Activated CD4-positive, alpha-beta T cell treated with anti-CD3 and anti-CD28 coated beads, Interleukin-2, amount 50 U/mL, for 48 hours (primary cell): ENCODE results near the gene ACOD1.
A peak's percentile ranks its signal among the peaks of the same experiment; 100 is the strongest.
"Not testable (repeated sequence)": the region's sequence is repeated elsewhere in the genome, so short reads cannot be mapped to it uniquely, and the experiment has no call there.

Source experiments
- DNase-seq, 2 experiments: peaks; one replicate each; pipeline ENCODE4 v3.0.0-alpha.2; 2020

Gene ACOD1

DNA sequence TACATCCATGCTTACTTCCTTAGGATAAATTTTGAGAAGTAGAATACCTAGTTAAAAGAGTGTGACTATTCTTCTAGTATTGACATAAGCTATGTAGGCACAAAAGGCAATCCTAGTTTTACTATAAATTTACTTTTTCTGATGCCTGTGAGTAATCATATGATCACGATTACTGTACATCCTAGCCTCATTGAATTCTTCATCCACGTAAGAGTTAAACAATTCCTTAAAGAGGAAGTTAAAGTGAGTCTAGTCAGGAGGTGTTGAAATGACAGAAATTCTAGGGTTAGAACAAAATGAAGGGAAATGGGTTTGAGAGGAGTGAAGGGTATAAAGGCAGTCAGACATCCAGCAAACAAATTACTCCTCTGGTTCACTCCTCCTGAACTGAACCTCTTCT, at the start of gene ACOD1:
TSS of gene ACOD1 (plus strand) at position 363 of the 400 bp plus-strand sequence. CDS start 48 bp downstream, outside the sequence.
- no peak for DNase-seq

DNA sequence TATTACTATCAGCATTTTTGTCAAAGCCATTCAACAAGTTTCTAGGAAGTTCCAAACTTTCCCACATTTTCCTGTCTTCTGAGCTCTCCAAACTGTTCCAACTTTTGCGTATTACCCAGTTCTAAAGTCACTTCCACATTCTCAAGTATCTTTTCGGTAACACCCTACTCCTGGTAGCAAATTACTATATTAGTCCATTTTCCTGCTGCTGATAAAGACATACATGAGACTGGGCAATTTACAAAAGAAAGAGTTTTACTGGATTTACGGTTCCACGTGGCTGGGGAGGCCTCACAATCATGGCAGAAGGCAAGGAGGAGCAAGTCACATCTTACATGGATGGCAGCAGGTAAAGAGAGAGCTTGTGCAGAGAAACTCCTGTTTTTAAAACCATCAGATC, 49.2 kb upstream of the ACOD1 start:
- not testable (repeated sequence) for DNase-seq

DNA sequence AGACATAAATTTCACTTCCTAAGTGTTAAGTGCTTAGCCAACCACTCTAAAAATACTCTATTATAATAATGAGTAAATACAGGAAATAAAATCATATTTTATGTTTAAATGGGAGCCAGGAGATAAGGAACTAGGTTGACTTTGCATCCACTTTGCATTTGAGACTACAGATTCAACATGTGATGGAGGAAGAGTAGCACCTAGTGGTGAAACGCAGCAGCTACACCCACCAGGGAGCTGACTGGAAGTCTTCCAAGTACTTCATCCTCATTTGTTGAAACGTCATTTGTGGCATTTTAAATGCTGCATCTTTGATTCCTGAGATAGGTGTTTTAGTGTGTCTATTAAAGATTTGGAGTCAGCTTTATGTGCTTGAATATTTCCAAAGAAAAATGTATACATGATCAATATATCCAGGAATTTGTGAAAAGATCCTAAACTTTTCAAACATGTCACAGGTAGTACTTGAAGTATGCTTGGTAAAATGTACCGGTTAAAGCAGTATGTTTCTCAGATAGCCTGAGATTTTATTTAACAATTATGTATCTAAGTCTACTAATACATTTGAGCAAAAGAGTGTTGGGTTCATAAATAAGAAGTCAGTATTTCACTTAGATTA, 44.7 kb upstream of the ACOD1 start:
- DNase-seq = peak; percentile 65 to 76

DNA sequence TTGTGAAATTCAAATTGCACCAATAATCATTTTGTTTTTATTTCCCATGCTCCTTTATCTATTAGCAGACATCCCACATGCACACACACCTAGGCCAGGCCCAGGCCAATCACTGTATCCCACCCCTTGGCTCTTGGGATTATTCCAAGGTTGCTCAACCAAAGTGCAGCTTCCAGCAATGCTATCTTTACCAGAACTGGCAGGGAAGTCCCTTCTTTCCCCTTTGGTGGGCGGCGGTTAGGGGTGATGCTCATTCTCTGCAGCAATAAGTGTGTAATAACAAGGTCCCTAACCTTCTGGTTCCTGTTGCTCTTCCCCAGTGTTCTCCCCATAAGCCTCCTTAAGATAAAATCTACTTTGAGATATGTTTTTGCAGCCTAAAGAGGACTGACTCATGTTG, 43.8 kb upstream of the ACOD1 start:
- DNase-seq = no peak

DNA sequence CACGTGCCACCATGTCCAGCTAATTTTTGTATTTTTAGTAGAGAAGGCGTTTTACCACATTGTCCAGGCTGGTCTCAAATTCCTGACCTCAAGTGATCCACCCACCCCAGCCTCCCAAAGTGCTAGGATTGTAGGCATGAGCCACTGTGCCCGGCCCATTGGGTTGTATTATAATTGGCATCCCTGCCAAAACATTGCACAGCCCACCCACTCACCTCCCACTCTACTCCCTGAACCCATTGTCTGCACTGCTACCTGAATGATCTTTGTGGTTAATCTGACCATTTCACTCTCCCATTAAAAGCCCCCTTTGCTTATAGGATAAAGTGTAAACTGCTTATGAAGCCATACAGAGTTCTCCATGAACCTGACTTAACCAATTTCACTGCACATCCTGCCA, 35.8 kb upstream of the ACOD1 start:
- no peak for DNase-seq

DNA sequence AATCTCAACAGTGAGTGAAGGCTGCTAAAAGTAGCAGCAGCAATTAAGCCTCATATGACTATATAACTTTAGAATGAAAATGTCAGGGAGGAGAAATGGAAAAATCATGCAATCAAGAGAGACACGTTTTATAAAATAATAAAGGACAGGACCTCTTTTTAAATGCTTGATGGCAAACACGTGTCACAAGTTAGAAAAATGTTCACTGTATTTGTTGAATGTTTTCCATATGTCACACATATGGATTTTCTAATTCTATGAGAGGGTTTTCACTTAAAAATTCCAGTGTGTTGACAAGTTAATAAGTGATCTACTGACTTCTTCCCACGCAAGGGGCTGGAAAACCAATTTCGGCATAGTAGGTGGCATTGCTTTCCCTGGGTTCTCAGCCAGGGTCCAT, 34.4 kb upstream of the ACOD1 start:
- DNase-seq = no peak

DNA sequence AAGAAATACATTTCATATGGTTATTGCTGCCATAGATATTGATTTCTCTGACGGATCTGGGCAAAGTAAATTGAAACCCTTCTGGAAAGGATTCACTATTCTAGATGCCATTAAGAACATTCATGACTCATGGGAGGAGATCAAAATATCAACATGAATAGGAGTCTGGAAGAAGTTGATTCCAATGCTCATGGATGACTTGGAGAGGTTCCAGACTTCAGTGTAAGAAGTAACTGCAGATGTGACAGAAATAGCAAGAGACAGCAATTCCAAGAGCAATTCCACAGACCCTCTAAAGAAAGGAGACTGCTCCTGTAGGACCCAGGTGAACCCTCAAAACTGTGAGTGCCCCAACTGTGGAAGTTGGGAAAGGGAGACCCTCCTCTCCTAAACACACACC, 31.2 kb upstream of the ACOD1 start:
- DNase-seq = no peak

DNA sequence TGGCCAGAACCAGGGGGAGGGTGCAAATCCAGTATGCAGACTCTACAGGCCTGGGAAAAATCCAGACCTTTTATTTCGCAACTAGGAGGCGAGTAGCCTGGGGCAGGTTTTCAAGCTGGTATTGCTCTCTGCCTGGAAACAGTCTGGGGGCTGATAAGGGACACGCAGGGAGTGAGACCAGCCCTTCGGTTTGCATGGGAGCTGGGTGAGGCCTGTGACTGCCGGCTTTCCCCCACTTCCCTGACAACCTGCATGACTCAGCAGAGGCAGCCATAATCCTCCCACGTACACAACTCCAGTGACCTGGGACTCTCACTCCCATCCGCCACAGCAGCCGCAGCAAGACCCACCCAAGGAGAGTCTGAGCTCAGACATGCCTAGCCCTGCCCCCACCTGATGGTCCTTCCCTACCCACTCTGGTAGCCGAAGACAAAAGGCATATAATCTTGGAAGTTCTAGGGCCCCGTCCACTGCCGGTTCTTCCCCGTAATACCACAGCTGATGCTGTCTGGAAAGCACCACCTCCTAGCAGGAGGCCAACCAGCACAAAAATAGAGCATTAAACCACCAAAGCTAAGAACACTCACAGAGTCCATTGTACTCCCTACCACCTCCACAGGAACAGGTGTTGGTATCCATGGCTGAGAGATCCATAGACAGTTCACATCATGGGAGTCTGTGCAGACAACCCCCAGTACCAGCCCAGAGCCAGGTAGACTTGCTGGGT, 30.4 kb upstream of the ACOD1 start:
- not testable (repeated sequence) for DNase-seq

DNA sequence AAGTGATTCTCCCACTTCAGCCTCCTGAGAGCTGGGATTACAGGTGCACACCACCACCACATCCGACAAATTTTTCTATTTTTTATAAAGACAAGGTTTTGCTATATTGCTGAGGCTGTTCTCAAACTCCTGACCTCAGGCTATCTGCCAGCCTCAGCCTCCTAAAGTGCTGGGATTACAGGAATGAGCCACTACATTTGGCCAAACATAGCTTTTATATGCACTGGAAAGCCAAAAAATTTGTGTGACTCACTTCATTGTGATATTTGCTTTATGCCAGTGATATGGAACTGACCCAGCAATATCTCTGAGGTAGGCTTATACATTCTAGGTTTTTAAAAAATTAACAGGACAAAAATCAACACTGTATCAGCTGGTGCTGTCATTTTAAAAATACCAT, 26.8 kb upstream of the ACOD1 start:
- no peak for DNase-seq

DNA sequence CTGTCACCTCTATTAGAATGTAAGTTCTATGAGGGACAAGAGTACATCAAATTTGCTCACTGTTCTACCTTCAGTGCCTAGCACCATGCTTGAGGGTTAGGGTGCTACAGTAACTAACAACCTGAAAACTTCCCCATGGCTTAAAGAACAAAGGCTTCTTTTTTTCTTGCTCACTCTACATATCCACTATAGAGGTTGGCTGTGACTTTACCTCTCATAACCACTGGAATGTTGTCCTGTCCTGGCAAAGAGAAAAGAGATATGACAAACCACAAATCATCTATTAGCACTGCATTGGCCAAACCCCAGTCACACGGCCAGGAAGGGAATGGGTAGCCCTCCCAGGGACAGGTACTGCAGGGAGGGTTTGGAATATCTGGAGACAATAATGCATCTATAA, 23.2 kb upstream of the ACOD1 start:
- no peak for DNase-seq

DNA sequence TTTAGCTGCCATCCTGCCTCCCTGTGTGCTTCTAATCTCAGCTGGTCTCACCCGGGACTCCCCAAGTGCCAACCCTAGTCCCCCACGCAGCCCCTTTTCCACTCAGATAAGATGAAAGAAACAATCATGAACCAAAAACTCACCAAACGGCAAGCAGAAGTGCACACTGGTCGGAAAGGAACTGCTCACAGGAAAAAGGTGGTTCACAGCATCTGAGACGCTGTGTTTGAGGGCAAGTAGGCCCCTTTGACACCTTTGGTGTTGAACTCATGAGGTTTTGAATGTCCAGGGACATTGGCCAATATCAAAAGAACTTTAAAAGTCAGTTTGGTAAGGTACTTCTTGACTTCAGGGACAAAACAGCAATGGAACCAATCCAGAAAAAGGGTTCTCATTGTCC, 20.4 kb upstream of the ACOD1 start:
- no peak for DNase-seq

DNA sequence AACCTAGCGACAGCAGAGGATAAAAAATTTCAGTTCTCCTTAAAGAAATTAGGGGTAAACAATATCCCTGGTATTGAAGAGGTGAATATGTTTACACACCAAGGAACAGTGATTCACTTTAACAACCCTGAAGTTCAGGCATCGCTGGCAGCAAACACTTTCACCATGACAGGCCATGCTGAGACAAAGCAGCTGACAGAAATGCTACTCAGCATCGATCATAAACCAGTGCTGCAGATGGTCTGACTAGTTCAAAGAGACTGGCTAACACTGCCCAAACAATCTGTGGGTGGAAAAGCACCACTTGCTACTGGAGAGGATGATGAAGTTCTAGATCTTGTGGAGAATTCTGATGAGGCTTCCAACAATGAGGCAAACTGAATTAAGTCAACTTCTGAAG, 19.9 kb upstream of the ACOD1 start:
- no peak for DNase-seq

DNA sequence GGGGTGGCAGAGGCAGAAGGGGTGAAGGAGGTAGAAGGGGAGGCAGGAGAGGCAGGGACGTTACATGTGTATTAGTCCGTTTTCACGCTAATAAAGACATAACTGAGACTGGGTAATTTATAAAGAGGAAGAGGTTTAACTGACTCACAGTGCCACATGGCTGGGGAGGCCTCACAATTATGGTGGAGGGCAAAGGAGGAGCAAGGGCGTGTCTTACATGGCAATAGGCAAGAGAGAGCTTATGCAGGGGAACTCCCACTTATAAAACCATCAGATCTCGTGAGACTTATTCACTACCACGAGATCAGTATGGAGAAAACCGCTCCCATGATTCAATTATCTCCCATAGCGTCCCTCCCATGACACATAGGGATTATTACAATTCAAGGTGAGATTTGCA, 19.0 kb upstream of the ACOD1 start:
- no peak for DNase-seq

DNA sequence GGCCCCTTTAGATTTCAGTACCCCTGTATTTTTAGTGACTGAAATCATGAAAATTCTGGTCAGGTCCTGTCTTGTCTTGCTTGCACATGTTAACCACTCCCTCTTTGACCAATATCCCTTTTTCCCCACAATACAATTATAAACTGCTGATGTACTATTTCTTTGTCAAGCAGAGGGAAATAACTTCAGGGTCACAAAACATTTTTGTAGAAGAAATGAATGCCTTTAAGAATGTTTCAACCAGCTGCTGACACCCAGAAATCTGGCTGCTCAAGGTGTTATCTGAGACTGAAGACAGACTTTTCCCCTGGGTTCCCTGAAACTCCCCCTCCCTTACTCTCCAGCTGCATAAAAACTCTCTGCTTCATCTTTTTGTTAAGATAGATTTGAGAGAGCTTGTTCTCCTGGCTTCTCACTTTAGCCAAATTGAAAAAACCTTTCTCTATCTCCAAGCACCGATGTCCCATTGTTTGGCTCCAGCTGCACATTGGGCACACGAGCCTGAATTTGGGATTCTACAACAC, 18.4 kb upstream of the ACOD1 start:
- no peak for DNase-seq

DNA sequence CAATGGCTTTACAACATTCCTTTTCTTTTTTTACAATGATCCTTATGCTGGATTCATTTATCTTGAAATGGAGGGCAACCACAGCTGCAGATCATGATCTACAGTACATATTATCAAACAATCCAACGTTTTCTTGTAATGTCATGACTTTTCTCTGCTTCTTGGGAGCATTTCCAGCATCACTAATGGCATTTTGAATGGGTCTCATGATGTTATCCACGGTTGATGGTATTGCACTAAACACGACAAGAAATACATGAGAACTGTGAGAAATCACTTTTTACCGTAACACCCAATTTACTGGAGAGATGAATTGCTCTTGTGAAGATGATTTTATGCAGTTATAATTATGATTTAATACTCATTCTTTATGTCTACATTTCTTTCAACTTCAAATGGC, 16.2 kb upstream of the ACOD1 start:
- no peak for DNase-seq

DNA sequence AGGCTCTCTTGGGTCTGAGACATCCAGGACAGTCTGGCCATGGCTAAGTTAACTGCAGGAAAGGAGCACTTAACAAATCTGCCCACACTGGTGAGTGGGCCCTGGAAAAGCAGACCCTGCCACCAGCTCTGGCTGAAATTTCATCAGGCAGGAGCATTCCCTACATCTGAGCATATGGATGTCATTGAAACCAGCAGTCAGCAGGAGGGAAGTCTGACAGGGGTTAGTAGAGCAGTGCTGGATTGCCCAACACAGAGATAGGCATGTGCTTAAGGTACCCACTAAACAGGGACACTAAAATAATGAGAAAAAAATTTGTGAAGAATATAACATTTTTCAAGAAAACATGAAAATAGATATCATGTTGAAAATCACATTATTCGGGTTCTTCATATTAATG, 13.6 kb upstream of the ACOD1 start:
- DNase-seq = no peak

DNA sequence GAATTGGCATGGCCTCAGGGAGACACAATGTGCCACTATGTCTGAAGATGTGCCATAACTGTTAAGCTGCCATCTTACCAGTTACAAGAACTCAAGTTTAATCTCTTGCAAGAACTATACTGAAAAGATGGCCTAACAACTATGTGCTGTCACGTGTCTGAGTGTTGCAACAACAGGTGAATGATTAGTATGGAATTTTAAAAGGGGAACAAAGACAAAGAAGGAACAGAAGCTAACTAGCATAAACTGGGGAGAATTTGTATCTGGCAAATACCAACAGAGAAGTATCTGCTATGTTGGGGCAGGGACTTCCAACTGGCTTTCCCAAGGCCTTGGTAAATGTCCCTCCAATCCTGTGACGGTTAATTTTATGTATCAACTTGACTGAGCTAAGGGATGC, 11.5 kb upstream of the ACOD1 start:
- no peak for DNase-seq

DNA sequence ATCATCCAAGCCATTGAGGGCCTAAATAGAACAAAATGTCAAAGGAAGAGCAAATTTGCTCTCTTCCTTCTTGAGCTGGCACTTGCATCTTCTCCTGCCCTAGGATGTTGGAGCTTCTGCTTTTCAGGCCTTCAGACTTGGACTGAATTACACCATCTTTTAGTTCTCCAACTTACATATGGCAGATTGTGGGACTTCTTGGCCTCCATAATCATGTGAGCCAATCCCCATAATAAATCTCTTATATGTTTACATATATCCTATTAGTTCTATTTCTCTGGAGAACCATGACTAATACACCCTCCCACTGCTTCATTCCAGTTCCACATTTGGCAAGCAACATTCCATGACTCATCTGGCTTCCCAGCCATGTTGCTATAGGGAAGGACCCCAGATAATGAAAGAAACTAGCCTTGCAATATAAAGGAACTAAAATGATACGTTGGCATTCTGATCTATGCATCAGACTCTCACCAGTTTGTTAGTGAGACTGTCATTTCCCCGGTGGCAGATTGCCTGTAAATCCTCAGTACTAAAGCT, 11.0 kb upstream of the ACOD1 start:
- no peak for DNase-seq

DNA sequence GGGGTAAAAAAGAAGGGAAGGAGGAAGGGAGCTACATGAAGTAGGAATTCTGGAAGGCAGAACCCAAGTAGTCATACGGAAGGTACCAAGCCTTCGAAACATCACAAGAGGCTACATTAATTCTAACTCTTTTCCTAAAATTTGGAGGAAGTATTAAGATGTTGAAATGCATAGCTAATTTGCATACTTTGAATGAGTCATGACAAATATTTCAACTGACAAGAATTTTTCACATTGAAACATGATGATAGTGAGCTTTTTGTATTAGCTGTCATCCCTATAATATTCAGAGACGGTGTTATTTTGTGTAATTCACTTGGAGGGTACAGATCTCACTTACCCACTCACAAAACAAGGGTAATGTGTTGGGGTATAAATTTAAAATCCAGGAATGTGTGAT, 9.1 kb upstream of the ACOD1 start:
- no peak for DNase-seq

DNA sequence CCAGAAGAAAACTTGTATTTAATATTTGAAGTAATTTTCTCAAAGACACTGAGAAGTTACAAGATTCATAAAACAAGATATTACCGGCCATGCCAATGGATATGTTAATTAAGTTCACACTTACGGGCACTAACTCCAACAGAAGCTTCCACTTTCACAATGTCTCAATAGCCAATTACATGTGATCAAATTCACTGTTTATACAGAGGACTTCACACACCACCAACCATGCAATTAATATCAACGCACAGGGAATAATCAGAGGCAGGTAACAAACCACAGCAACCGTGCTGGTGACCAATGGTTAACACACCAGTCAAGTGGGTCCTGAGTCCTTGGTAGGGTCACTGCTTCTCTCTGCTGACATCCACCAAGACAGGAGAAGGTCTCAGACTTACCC, 5.9 kb upstream of the ACOD1 start:
- no peak for DNase-seq

DNA sequence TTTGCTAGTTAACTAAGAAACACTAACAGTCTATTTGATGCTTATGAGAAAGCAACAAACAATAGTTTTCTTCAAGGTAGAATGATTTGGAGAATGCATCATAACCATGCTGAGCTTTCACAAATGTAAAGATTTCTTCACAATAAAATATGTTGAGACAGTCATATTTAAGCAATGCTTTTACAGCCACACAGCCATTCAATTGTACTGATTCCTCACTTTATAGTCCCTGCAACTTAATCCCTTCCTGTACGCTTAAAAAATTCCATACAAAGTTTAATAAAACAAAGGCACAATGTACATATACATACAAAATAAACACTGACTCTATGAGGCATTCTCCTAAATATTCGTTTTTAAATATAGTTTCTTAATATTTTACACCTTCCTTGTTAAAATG, 4.7 kb upstream of the ACOD1 start:
- DNase-seq = no peak

DNA sequence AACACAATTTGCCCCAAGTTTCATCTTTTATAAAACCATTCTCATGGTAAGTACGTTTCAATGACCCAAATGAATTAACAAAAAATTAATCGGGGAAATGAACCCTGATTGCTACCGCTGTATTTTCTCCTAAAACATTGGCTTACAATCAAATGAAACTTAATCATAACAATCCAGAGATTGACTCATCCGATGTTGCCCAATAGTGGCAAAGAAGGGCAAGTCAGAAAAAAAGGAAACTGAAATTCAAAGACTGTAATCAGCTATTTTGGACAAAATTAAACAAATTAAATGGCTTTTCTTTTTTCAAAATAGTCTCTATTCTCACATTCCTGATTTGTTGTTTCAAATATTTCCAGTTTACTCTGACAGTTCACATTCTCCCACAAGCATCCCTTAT, 3.9 kb upstream of the ACOD1 start:
- DNase-seq = no peak

DNA sequence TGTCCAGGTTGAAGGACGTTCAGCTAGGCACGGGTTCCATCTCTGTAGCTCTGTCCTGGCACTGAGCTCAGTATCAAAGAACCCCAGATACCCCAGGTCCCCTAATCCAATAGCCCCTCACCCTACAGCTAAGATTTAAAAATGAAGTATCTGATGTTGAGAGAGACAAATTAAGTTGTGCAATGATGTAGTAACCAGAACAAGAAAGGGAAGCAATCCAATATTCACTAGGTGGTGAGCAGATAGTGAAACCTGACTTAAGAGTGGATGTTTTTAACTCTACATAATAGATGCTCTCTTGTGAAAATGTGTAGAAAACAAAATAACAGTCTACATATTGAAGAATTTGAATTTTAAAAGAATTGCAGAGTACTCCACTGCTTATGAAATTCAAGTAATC, 1.8 kb downstream of the ACOD1 start:
- DNase-seq = no peak

DNA sequence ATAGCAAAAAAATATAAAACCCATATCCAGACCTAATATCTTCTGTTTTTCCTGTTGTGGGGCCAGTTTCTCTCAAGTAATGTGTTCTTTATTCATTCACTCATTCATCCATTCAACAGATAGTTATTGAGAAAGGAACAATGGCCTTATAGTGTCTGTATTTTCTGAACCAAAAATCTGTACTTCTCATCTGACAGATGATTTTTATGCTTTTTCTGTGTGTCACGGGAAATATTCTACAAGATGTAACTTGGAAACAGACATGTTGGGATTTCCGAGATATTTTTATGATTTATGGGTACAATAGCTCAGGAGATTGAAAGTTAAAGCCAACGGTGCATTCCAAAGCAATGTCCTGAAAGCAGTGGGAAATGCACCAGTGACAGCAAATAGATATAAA, 5.7 kb downstream of the ACOD1 start:
- DNase-seq = no peak

DNA sequence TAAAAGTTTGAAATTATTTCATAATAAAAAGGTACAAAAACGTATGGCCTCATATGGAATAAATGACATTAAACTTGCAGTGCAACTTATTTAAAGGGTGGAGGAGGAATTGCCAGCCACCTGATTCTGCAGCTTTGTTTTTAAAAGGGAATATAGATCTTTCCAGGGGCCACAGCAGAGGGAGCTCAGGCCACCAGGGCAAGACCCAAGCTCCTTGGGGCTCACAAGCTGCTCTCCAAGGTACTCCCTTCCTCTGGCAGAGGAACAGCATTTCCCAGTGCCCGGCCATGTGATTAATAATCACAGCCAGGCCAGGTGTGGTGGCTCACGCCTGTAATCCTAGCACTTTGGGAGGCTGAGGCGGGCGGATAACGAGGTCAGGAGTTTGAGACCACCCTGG, 6.2 kb downstream of the ACOD1 start:
- no peak for DNase-seq
